ENCODE measurements around the gene FGG.

DNA sequence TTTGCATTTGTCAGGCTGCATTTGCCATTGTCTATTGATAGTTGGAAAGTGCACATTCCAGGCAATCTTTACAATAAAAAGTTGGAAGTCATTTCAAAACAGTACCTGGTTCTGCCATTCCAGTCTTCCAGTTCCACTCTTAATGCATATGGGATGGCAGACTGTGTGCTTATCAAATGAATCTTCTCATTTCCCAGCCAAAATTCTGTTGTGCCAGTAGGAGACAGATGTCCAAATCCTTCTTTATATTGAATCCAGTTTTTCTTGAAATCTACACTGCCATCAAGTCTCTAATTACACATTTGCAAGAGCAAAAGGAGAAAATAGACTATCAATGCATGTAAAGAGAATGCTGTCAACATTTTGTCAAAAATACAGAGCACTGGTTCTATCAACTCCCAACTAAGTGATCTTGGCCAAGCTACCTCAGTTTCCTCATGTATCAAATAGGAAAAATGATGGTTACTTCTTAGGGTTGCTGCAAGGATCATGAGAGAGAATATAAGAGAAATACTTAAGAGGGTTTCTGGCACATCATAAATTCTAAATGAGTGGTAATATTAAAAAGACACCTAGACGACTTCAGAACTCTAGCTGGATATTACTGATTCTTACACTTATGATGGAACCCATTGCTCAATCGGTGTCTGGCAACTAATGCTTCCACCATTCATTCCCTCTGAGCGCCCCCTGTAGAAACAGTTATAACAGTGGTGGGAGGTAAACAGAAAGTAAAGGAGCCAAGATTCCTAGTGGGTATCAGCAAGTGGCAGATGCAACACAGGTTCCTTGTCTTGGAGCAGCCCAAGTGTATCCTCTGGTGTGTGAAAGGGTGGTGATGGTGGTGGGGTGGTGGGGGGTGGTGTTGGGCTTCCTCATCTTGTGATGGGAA is 3.8 kb downstream of the FGG start:
- TF ChIP-seq, protein P1, sequence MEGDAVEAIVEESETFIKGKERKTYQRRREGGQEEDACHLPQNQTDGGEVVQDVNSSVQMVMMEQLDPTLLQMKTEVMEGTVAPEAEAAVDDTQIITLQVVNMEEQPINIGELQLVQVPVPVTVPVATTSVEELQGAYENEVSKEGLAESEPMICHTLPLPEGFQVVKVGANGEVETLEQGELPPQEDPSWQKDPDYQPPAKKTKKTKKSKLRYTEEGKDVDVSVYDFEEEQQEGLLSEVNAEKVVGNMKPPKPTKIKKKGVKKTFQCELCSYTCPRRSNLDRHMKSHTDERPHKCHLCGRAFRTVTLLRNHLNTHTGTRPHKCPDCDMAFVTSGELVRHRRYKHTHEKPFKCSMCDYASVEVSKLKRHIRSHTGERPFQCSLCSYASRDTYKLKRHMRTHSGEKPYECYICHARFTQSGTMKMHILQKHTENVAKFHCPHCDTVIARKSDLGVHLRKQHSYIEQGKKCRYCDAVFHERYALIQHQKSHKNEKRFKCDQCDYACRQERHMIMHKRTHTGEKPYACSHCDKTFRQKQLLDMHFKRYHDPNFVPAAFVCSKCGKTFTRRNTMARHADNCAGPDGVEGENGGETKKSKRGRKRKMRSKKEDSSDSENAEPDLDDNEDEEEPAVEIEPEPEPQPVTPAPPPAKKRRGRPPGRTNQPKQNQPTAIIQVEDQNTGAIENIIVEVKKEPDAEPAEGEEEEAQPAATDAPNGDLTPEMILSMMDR (IDR thresholded peaks at IDR 0.05; ENCODE audit: low read depth, low read length): no peak
- TF ChIP-seq POLR2A (IDR thresholded peaks at IDR 0.05; ENCODE audit: extremely low read depth, insufficient read length) (no peak), MAX (IDR thresholded peaks at IDR 0.05; ENCODE audit: low read depth, low read length) (no peak)

All from NB4 (cell line).